GM18505 (cell line): ENCODE results near the gene FOXK1.

Experiments used
- ATAC-seq: cut with Tn5 transposase; IDR thresholded peaks from one replicate; pipeline ENCODE4 v1.9.1; 2021; ENCODE audit not compliant: unreplicated experiment
- POLR2A ChIP-seq: IDR thresholded peaks from 4 replicates; pipeline ENCODE4 v1.6.1; 2011; ENCODE audit warnings: borderline replicate concordance; ENCODE audit not compliant: insufficient read depth, insufficient read length; ENCODE audit errors: extremely low read depth

Gene FOXK1

GRCh38 chr7:4803397-4804241 lies 121.5 kb downstream of the FOXK1 start:
- no peak for TF ChIP-seq POLR2A

GRCh38 chr7:4805110-4805983 lies 123.3 kb downstream of the FOXK1 start:
- no peak for TF ChIP-seq POLR2A
- ATAC-seq, result no peak

More at GRCh38 chr7:4803397-4804241, 121.5 kb downstream of the FOXK1 start:
- no peak for ATAC-seq

DNA sequence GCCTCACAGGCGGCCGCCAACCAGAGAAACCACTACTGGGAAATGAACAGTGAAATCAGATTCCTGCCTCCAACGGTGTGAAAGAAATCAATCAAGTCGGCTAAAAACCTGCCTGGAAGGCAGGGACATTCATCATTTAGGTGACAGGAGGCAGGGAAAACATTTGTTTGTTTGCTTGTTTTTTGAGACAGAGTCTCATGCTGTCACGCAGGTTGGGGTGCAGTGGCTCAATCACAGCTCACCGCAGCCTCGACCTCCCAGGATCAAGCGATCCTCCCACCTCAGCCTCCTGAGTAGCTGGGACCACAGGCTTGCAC lies 123.8 kb downstream of the FOXK1 start:
- no peak for ATAC-seq
- TF ChIP-seq POLR2A, result no peak

DNA sequence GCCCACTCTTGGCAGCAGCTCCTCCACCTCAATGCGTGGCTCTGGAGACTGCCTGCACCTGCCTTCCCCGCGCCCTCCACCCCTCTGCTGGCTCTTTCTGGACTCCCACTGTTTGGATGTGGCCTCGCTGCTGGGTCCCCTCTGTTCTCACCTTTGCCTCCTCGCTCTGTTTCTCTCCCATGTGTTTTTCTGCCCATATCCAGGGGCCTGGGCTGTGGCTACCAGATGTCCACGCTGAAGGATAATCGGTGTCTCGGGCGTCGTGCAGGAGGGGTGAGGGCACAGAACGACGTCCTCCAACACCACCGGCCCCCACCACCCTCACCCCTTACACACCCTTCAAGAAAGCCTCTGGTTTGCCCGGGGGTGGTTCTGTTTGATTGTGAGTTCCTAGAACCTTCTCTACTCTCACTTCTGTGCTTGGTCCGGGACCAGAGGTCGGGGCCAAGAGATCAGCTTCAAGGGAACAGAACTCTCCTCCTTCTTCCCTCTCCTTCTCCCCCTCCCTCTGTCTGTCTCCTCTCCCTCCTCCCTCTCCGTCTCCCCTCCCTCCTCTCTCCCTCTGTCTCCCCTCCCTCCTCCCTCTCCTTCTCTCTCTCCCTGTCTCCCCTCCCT lies 125.0 kb downstream of the FOXK1 start:
- no peak for TF ChIP-seq POLR2A

DNA sequence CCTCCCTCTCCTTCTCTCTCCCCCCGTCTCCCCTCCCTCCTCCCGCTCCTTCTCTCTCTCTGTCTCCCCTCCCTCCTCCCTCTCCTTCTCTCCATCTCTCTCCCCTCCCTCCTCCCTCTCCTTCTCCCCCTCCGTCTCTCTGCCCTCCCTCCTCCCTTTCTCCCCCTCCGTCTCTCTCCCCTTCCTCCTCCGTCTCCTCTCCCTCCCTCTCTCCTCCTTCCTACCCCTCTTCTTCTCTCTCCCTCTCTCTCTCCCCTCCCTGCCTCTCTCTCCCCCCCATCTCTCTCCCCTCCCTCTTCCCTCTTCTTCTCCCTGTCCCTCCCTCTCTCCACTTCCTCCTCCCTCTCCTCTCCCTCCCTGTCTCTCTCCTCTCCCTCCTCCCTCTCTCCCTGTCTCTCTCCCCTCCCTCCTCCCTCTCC lies 125.5 kb downstream of the FOXK1 start:
- no peak for ATAC-seq
- no peak for TF ChIP-seq POLR2A

More for the DNA sequence above, 125.0 kb downstream of the FOXK1 start:
- ATAC-seq, result no peak

DNA sequence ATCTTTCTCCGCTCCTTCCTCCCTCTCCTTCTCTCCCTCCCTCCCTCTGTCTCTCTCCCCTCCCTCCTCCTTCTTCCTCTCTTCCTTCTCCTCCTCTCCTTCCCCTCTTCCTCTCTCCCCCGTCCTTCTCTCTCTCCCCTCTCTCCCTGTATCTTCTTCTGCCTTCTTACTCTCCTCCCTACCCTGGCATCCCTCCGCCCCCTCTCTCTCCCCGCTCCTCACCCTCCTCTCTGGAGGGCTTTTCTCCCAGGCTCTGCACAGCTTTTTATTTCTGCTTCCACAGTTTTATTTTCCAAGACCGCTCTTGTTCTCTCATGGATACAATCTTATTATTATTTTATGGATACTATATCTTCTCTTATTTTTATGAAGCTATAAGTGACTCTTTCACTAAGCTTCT lies 125.9 kb downstream of the FOXK1 start:
- no peak for ATAC-seq
- TF ChIP-seq POLR2A, result no peak

- no peak for TF ChIP-seq POLR2A
- ATAC-seq, result no peak
These were observed 126.5 kb downstream of the FOXK1 start for GRCh38 chr7:4808565-4808964.

- ATAC-seq, result no peak
- no peak for TF ChIP-seq POLR2A
These were observed 127.0 kb downstream of the FOXK1 start for GRCh38 chr7:4809091-4809591.

- TF ChIP-seq POLR2A, result no peak
- no peak for ATAC-seq
These were observed 127.6 kb downstream of the FOXK1 start for GRCh38 chr7:4809666-4810065.

GRCh38 chr7:4814433-4814832 lies 132.3 kb downstream of the FOXK1 start:
- no peak for TF ChIP-seq POLR2A
- ATAC-seq, result no peak

DNA sequence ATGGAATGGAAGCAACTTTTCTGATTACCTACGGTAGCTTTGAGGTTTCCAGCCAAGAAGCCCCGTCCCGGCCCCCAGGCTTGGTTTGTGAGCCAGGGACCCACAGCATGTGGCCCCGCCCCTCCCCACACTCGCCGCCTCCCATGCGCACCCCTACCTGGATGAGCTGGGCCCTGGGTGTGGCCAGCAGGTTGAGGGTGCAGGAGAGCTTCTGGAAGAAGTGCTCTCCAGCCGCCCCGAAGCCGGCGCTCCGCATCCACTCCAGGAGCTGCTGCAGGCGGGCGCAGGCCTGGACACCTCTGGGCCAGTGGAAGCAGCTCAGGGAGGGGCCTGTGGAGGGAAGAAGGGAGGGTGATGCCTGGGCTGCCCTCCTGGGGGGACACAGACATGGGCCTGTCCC lies 133.0 kb downstream of the FOXK1 start:
- no peak for TF ChIP-seq POLR2A
- ATAC-seq, result no peak

DNA sequence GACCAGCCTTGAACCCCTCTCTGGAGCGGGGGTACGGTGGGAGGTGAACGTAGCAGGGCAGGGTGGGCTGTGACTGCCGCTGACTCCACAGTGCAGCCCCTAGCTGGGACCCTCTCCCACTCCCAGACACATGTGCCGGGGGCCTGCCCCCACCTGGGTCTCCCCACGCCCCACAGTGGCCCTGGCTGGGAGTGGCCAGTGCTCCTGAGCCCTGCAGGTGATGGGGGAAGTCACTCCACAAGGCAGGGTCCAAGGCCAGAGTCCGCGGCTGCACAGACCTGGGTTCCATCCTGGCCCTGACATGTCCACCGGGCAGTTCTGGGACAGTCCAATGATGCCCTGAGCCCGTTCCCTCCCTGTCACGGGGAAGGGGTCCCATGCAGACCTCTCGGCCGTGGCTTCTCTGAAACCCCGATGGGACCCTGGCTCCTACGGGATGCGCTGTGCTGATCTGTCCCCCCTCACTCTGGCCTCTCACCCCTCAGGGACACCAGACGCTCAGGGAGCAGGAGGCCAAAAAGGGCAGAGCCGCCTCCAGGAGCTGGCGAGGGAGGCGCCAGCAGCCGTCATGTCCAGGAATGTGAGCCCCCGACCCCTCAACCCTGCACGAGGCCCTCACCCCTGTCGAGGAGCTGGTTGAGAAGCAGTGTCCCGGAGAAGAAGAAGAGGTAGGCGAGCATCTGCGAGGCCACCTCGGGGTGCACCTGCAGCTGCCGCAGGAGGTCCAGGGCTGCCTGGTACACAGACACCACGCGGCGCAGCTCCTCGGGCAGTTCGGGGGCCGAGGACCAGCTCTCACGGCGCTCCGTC lies 133.7 kb downstream of the FOXK1 start:
- no peak for TF ChIP-seq POLR2A
- no peak for ATAC-seq
